ENCODE results near the gene NKAIN4.

The NKAIN4 gene

DNA sequence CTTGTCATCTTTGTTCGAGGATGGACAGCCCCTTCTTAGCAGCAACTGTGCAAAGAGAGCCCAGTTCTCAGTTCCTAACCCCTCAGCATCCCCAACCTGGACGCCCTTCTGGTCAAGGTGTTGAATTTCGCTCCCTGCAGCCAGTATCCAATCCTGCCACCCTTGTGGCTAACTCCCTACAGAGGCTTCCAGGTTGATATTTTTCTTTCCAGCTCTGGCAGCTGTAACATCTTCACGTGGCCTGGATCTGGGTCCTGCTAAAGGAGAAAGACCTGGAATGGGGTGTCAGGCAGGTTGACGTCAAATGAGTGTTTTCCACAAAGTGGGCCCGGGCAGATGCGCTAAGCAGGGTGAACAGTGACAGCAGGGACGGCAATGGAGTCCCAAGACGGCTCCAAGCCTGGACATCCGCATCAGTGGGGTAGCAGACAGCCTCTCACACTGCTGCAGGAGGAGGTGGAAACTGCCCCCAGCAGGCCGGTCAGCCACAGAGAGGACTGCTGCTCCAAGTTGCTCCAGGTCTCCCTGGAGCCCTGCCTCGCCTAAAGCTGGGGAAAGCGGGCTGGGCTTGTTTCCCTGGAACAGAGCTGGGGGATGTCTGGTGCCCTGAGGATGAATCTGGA is 37.3 kb downstream of the NKAIN4 start:
- Histone ChIP-seq H3K4me3 (peak overlapping the region; percentile 96), H4K20me1 (peaks cover 39% of the 10 kb centered on the region), H3K27ac (peak overlapping the region; percentile 97), H3K36me3 (peaks cover 31% of the 10 kb centered on the region), H3K9me3 (no peaks in the 10 kb centered on the region), H3K4me2 (peak overlapping the region; percentile 90), H3K27me3 (no peaks in the 10 kb centered on the region), H3K9ac (peak overlapping the region; percentile 98), H3K4me1 (peaks cover 54% of the 10 kb centered on the region)
- no peak for TF ChIP-seq Cebpa-rat (IDR thresholded peaks at IDR 0.05)

DNA sequence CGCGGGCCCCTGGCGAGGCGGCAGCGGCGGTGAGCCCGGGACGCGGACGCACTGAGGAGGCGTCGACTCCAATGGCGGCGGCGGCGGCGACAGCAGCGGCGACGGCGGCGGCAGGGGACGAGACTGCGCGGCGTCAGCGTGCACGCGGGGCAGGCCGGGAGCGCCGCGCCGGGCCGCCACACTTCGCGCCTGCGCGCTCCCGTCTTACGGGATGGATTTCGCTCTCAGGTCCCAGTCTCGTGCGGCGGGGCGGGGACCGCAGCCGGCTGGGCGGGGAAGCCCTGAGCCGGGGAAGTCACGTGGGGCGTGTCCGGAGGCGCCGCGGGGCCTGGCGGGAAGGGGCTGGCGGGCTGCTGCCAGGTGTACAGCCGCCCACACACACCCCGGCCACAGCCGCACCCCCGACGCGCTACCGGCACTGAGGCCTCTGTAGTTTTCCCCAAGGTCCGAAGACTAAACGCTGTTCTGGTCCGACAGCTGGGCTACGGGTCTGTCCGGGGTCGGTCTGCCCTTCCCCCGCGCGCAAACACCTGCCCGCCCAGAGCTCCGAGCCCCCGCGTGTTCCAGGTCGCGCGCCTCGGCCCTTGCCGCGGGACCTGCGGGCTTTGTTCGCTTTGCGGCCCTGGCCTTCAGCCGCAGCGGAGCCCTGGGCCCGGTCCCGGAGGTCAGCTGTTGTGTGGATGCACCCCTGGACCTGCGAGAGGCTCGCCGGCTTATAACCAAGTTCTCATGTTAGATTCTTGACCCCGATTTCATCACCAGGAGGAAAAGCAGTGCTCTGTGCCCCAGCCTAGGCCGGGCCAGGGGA is 38.0 kb downstream of the NKAIN4 start, which contains the start of gene YTHDF1:
TSS of gene YTHDF1 (minus strand) at position 91 of the 808 bp plus-strand sequence. CDS start 239 bp downstream, outside the sequence.
- H3K9ac ChIP-seq, result peak within 1 kb of the TSS; percentile 98
- H4K20me1 ChIP-seq, result peaks cover 46% of the 10 kb centered on the region
- H3K4me3 ChIP-seq, result peak within 1 kb of the TSS; percentile 96
- peaks cover 55% of the 10 kb centered on the region for H3K4me1 ChIP-seq
- H3K4me2 ChIP-seq, result peak within 1 kb of the TSS; percentile 90
- H3K36me3 ChIP-seq, result peaks cover 38% of the 10 kb centered on the region
- H3K27me3 ChIP-seq, result no peaks in the 10 kb centered on the region
- TF ChIP-seq Cebpa-rat (IDR thresholded peaks at IDR 0.05), result no peak
- H3K9me3 ChIP-seq, result no peaks in the 10 kb centered on the region
- H3K27ac ChIP-seq, result peak within 1 kb of the TSS; percentile 97

DNA sequence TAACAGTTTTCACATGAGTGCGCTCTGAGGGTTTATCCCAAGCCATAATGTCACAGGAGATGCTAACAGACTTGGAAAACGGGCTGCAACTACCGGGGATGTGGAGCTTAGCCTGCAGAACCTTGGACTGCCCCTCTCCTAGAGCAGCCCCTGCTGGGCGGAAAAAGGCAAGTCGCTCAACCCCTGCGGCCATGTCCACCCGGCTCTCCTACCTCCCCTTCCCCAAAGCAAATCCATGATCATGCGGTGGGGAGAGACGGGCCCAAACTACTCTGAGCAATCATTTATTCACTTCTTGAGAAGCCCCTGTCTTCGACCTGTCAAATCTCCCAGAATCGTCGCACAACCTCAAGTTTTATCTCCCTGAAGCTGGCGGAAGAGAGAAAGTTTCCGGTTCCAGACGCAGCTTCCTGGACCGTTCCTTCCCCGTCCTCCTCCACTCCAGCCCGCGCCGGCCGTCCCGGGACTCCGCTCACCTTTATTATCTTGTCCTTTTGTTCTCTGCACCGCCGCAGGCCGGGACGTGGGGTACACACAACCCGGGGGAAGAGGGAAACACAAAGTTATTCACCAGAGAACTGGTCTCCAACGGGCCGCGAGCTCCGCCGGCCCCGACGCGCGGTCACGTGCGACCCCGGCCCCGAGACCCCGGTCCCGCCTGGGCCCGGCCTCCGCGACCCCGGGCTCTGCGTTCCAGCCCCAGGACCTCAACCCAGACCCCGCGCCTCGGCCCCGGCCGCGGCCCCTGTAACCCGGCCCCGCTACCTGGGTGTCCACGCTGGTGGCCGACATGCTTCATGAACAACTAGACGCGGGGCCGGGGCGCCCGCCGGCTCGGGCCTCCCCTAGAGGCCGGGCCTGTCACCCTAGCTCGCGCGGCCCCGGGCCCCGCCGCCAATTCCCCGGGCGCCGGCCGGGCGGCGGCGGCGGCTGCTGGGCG is 38.9 kb downstream of the NKAIN4 start:
- no peaks in the 10 kb centered on the region for H3K9me3 ChIP-seq
- H3K4me1 ChIP-seq, result peaks cover 63% of the 10 kb centered on the region
- peak overlapping the region; percentile 97 for H3K27ac ChIP-seq
- peak overlapping the region; percentile 96 for H3K4me3 ChIP-seq
- H3K27me3 ChIP-seq, result no peaks in the 10 kb centered on the region
- peak overlapping the region; percentile 90 for H3K4me2 ChIP-seq
- TF ChIP-seq Cebpa-rat (IDR thresholded peaks at IDR 0.05), result no peak
- H3K9ac ChIP-seq, result peak overlapping the region; percentile 98
- peaks cover 55% of the 10 kb centered on the region for H4K20me1 ChIP-seq
- peaks cover 47% of the 10 kb centered on the region for H3K36me3 ChIP-seq

GRCh38 chr20:63214514-63214913 is 39.7 kb downstream of the NKAIN4 start:
- Histone ChIP-seq H3K36me3 (peaks cover 56% of the 10 kb centered on the region), H3K27ac (no peak overlapping the region), H4K20me1 (peaks cover 63% of the 10 kb centered on the region), H3K4me1 (peaks cover 72% of the 10 kb centered on the region), H3K27me3 (no peaks in the 10 kb centered on the region), H3K9me3 (no peaks in the 10 kb centered on the region), H3K9ac (peak overlapping the region; percentile 98; the same call in 1 of the 2 replicates), H3K4me3 (peak overlapping the region; percentile 96), H3K4me2 (peak overlapping the region; percentile 90)
- TF ChIP-seq Cebpa-rat (IDR thresholded peaks at IDR 0.05), result no peak

- Histone ChIP-seq H3K27ac (no peak overlapping the region; the same call in 1 of the 2 replicates), H3K36me3 (peaks cover 73% of the 10 kb centered on the region), H3K9me3 (no peaks in the 10 kb centered on the region), H4K20me1 (peaks cover 80% of the 10 kb centered on the region), H3K27me3 (no peaks in the 10 kb centered on the region), H3K9ac (peak overlapping the region; percentile 54; the same call in 1 of the 2 replicates), H3K4me3 (no peak overlapping the region), H3K4me2 (peak overlapping the region; percentile 19), H3K4me1 (peaks cover 81% of the 10 kb centered on the region)
- no peak for TF ChIP-seq Cebpa-rat (IDR thresholded peaks at IDR 0.05)
Measured at GRCh38 chr20:63212792-63213191, 41.5 kb downstream of the NKAIN4 start.

- Histone ChIP-seq H3K36me3 (peaks cover 77% of the 10 kb centered on the region), H3K27ac (no peak overlapping the region; the same call in 1 of the 2 replicates), H3K9ac (peak overlapping the region; percentile 54; the same call in 1 of the 2 replicates), H3K27me3 (no peaks in the 10 kb centered on the region), H4K20me1 (peaks cover 85% of the 10 kb centered on the region), H3K4me2 (peak overlapping the region; percentile 19; the same call in 1 of the 2 replicates), H3K4me1 (peaks cover 77% of the 10 kb centered on the region), H3K4me3 (no peak overlapping the region), H3K9me3 (no peaks in the 10 kb centered on the region)
- no peak for TF ChIP-seq Cebpa-rat (IDR thresholded peaks at IDR 0.05)
Measured at GRCh38 chr20:63212393-63212730, 41.9 kb downstream of the NKAIN4 start.

- peak overlapping the region; percentile 53 for H3K9ac ChIP-seq
- peak overlapping the region; percentile 32; the same call in 1 of the 2 replicates for H3K27ac ChIP-seq
- peaks cover 100% of the 10 kb centered on the region for H3K36me3 ChIP-seq
- TF ChIP-seq Cebpa-rat (IDR thresholded peaks at IDR 0.05), result no peak
- peak overlapping the region; percentile 27; the same call in 1 of the 2 replicates for H3K4me2 ChIP-seq
- peaks cover 65% of the 10 kb centered on the region for H3K4me1 ChIP-seq
- H3K27me3 ChIP-seq, result no peaks in the 10 kb centered on the region
- peaks cover 100% of the 10 kb centered on the region for H4K20me1 ChIP-seq
- no peak overlapping the region for H3K4me3 ChIP-seq
- H3K9me3 ChIP-seq, result no peaks in the 10 kb centered on the region
Measured at GRCh38 chr20:63210011-63210605, 44.2 kb downstream of the NKAIN4 start.

- Histone ChIP-seq H3K27me3 (no peaks in the 10 kb centered on the region), H3K27ac (no peak overlapping the region), H3K9me3 (no peaks in the 10 kb centered on the region), H3K4me1 (peaks cover 51% of the 10 kb centered on the region), H4K20me1 (peaks cover 100% of the 10 kb centered on the region), H3K4me3 (no peak overlapping the region), H3K36me3 (peaks cover 100% of the 10 kb centered on the region), H3K9ac (no peak overlapping the region), H3K4me2 (no peak overlapping the region)
- TF ChIP-seq Cebpa-rat (IDR thresholded peaks at IDR 0.05), result no peak
Measured at GRCh38 chr20:63208346-63208909, 45.8 kb downstream of the NKAIN4 start.

DNA sequence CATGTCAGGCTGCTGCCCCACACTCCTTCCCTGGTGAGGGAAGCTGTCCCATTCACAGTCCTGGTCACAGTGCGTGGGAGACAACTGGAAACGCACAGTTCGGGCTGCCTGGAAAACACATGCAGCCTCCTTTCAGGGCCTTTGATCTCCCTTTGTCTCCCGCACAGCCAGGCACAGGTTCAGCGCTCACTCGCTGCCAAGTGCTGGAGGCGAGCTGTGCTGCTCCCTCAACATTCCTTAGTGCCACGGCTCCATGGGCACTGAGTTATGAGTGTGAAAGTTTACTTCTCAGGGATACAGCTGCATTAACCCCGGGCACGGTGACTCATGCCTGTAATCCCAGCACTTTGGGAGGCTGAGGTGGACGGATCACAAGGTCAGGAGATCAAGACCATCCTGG is 47.4 kb downstream of the NKAIN4 start:
- no peak overlapping the region for H3K4me3 ChIP-seq
- no peak overlapping the region for H3K9ac ChIP-seq
- peaks cover 100% of the 10 kb centered on the region for H4K20me1 ChIP-seq
- H3K27ac ChIP-seq, result no peak overlapping the region
- no peak overlapping the region for H3K4me2 ChIP-seq
- no peaks in the 10 kb centered on the region for H3K9me3 ChIP-seq
- H3K36me3 ChIP-seq, result peaks cover 100% of the 10 kb centered on the region
- no peaks in the 10 kb centered on the region for H3K27me3 ChIP-seq
- peaks cover 35% of the 10 kb centered on the region for H3K4me1 ChIP-seq
- no peak for TF ChIP-seq Cebpa-rat (IDR thresholded peaks at IDR 0.05)
